Activated T-helper 17 cell treated with anti-CD3 and anti-CD28 coated beads, Interleukin-2, amount 50 U/mL, for 72 hours (primary cell): Measurements from ENCODE around the gene RPL18. TPM values are rescaled to one million over a fixed set of nuclear protein-coding genes. Genes with fewer than 3 reads are reported as not detected.
A peak's percentile ranks its signal among the peaks of the same experiment; 100 is the strongest.

Source experiments
- ATAC-seq: fragments of 150-1000 bp; cut with Tn5 transposase; replicated peaks from 2 replicates; pipeline ENCODE4 v1.10.0; 2021; ENCODE audit warnings: mild to moderate bottlenecking, moderate library complexity
- H3K27ac Mint-ChIP-seq: one replicate; pipeline ENCODE4 v1.8.0; 2022; ENCODE audit warnings: mixed read lengths
- H3K27me3 Mint-ChIP-seq: one replicate; pipeline ENCODE4 v1.8.0; 2022; ENCODE audit warnings: mixed read lengths
- H3K36me3 Mint-ChIP-seq: one replicate; pipeline ENCODE4 v1.8.0; 2022; ENCODE audit warnings: low read depth, mild to moderate bottlenecking, mixed read lengths
- H3K4me1 Mint-ChIP-seq: one replicate; pipeline ENCODE4 v1.8.0; 2022; ENCODE audit warnings: mixed read lengths
- H3K4me3 Mint-ChIP-seq: one replicate; pipeline ENCODE4 v1.8.0; 2022; ENCODE audit warnings: mild to moderate bottlenecking, mixed read lengths
- H3K9me3 Mint-ChIP-seq: one replicate; pipeline ENCODE4 v1.8.0; 2022; ENCODE audit warnings: mixed read lengths
- total RNA-seq, 2 donors: library from RNA; stranded (reverse); gene quantifications; one replicate each; pipeline ENCODE4 v1.2.3, GENCODE V29; 2022

RPL18 gene
- total RNA-seq, 2 donors from 2014 or later: 1,785 to 2,369 TPM

- no peak for ATAC-seq
- H3K4me3 Mint-ChIP-seq: no peak overlapping the region
- H3K9me3 Mint-ChIP-seq: no peaks in the 10 kb centered on the region
- H3K27me3 Mint-ChIP-seq: no peaks in the 10 kb centered on the region
- peaks cover 13% of the 10 kb centered on the region for H3K4me1 Mint-ChIP-seq
- peak overlapping the region; percentile 41 for H3K27ac Mint-ChIP-seq
- H3K36me3 Mint-ChIP-seq: no peaks in the 10 kb centered on the region
These were observed 32.1 kb upstream of the RPL18 start for GRCh38 chr19:48650974-48651682.

DNA sequence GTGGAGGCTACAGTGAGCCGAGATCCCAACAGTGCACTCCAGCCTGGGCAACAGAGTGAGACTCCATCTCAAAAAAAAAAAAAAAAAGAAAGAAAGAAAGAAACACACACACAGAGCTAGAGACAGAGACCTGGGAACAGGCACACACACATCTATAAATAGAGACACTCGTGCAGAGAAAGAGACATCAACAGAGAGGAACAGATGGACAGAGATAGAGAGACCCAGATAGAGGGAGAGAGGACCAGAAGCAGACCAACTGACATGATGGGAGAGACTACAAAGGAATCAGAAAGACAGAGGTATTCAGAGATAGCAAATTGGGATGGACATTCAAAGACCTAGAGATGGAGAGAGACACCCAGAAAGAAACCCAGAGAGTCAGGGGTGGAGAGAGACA, 29.2 kb upstream of the RPL18 start:
- H3K4me3 Mint-ChIP-seq: peak overlapping the region; percentile 22
- H3K27ac Mint-ChIP-seq: peak overlapping the region; percentile 24
- no peaks in the 10 kb centered on the region for H3K9me3 Mint-ChIP-seq
- H3K4me1 Mint-ChIP-seq: peaks cover 25% of the 10 kb centered on the region
- no peak for ATAC-seq
- H3K36me3 Mint-ChIP-seq: no peaks in the 10 kb centered on the region
- no peaks in the 10 kb centered on the region for H3K27me3 Mint-ChIP-seq

GRCh38 chr19:48646722-48647216, 27.8 kb upstream of the RPL18 start:
- Mint-ChIP-seq H3K4me1 (peaks cover 25% of the 10 kb centered on the region), H3K27me3 (no peaks in the 10 kb centered on the region), H3K4me3 (peak overlapping the region; percentile 93), H3K36me3 (no peaks in the 10 kb centered on the region), H3K9me3 (no peaks in the 10 kb centered on the region), H3K27ac (peak overlapping the region; percentile 92)
- no peak for ATAC-seq

- H3K4me1 Mint-ChIP-seq: peaks cover 25% of the 10 kb centered on the region
- H3K36me3 Mint-ChIP-seq: no peaks in the 10 kb centered on the region
- ATAC-seq: peak; percentile 90
- H3K27ac Mint-ChIP-seq: peak within 1 kb of the TSS; percentile 92
- peak within 1 kb of the TSS; percentile 93 for H3K4me3 Mint-ChIP-seq
- H3K9me3 Mint-ChIP-seq: no peaks in the 10 kb centered on the region
- H3K27me3 Mint-ChIP-seq: no peaks in the 10 kb centered on the region
These were observed 27.2 kb upstream of the RPL18 start, which contains the start of gene CA11 for GRCh38 chr19:48646001-48646721. CA11 (minus strand) TSS chr19:48646187; CDS start chr19:48645632, 555 bp downstream.

- peak overlapping the region; percentile 93 for H3K4me3 Mint-ChIP-seq
- no peak for ATAC-seq
- H3K36me3 Mint-ChIP-seq: no peaks in the 10 kb centered on the region
- H3K27me3 Mint-ChIP-seq: no peaks in the 10 kb centered on the region
- no peaks in the 10 kb centered on the region for H3K9me3 Mint-ChIP-seq
- peak overlapping the region; percentile 92 for H3K27ac Mint-ChIP-seq
- peaks cover 25% of the 10 kb centered on the region for H3K4me1 Mint-ChIP-seq
These were observed 26.6 kb upstream of the RPL18 start for GRCh38 chr19:48645620-48646000.

GRCh38 chr19:48644839-48645619, 26.1 kb upstream of the RPL18 start:
- Mint-ChIP-seq H3K4me1 (peaks cover 25% of the 10 kb centered on the region), H3K4me3 (peak overlapping the region; percentile 93), H3K9me3 (no peaks in the 10 kb centered on the region), H3K27ac (peak overlapping the region; percentile 92), H3K36me3 (no peaks in the 10 kb centered on the region), H3K27me3 (no peaks in the 10 kb centered on the region)
- ATAC-seq: peak; percentile 52

- Mint-ChIP-seq H3K4me3 (peak overlapping the region; percentile 93), H3K36me3 (no peaks in the 10 kb centered on the region), H3K4me1 (peaks cover 29% of the 10 kb centered on the region), H3K27me3 (no peaks in the 10 kb centered on the region), H3K9me3 (no peaks in the 10 kb centered on the region), H3K27ac (no peak overlapping the region)
- no peak for ATAC-seq
These were observed 25.4 kb upstream of the RPL18 start for GRCh38 chr19:48644355-48644754.

GRCh38 chr19:48642862-48643261, 23.9 kb upstream of the RPL18 start:
- no peak for ATAC-seq
- Mint-ChIP-seq H3K9me3 (no peaks in the 10 kb centered on the region), H3K27ac (no peak overlapping the region), H3K4me1 (peaks cover 33% of the 10 kb centered on the region), H3K27me3 (no peaks in the 10 kb centered on the region), H3K4me3 (no peak overlapping the region), H3K36me3 (peaks cover 1% of the 10 kb centered on the region)

GRCh38 chr19:48641850-48642249, 22.9 kb upstream of the RPL18 start:
- Mint-ChIP-seq H3K4me3 (no peak overlapping the region), H3K36me3 (peaks cover 6% of the 10 kb centered on the region), H3K27me3 (no peaks in the 10 kb centered on the region), H3K4me1 (peaks cover 35% of the 10 kb centered on the region), H3K27ac (no peak overlapping the region), H3K9me3 (peaks cover 4% of the 10 kb centered on the region)
- no peak for ATAC-seq

DNA sequence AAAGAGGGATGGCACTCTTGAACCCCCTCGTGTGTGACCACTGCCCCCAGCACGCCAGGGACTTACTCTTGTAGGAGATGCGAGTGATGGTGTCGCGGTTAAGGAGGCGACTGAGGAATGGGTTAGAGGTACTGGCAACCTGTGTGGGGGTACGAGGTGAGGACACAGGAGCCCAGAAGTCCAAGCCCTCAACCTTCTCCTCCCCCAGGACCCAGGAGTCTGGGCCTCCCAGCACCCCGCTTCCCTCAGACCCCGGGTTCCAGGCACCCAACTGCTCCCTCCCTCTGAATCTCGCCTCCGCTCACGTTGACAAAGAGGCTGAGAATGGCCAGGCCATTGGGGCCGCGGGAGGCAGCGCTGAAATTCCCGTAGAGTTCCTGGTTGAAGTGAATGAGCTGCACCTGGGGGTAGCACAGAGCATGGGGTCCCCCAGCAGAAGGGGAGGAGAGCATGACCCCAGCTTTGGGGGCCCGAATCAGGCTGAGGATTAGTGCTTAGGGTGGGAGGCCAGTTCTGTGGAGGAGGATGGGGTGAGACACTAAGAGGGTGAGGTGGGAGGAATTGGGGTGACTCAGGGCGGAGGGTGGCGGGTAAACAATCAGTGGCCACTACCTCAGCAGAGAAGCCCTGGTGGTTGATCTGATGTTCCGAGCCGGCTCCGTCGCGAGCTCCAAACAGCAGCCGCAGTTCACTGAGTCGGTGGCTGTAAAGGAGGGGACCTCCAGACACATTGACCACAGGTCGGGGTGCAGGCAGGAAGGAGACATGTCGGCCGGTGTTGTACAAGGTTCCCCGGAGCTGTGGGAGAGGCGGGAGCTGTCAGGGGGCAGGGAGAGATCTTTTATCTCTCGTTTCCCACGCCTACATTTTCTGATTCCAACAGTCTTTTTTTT, 20.8 kb upstream of the RPL18 start:
- H3K27me3 Mint-ChIP-seq: no peaks in the 10 kb centered on the region
- H3K9me3 Mint-ChIP-seq: peaks cover 4% of the 10 kb centered on the region
- no peak for ATAC-seq
- peak overlapping the region; percentile 96 for H3K4me3 Mint-ChIP-seq
- peaks cover 28% of the 10 kb centered on the region for H3K4me1 Mint-ChIP-seq
- peaks cover 6% of the 10 kb centered on the region for H3K36me3 Mint-ChIP-seq
- H3K27ac Mint-ChIP-seq: peak overlapping the region; percentile 99

- H3K27me3 Mint-ChIP-seq: no peaks in the 10 kb centered on the region
- peaks cover 4% of the 10 kb centered on the region for H3K9me3 Mint-ChIP-seq
These were observed 19.9 kb upstream of the RPL18 start for GRCh38 chr19:48638831-48639381.

GRCh38 chr19:48637948-48638830, 19.2 kb upstream of the RPL18 start:
- peak overlapping the region; percentile 99 for H3K27ac Mint-ChIP-seq
- H3K4me1 Mint-ChIP-seq: peaks cover 35% of the 10 kb centered on the region
- H3K4me3 Mint-ChIP-seq: peak overlapping the region; percentile 96
- peaks cover 4% of the 10 kb centered on the region for H3K9me3 Mint-ChIP-seq
- peaks cover 6% of the 10 kb centered on the region for H3K36me3 Mint-ChIP-seq
- peak; percentile 32 for ATAC-seq
- no peaks in the 10 kb centered on the region for H3K27me3 Mint-ChIP-seq

More at GRCh38 chr19:48638831-48639381, 19.9 kb upstream of the RPL18 start:
- Mint-ChIP-seq H3K4me1 (peaks cover 35% of the 10 kb centered on the region), H3K4me3 (peak overlapping the region; percentile 96), H3K27ac (peak overlapping the region; percentile 99), H3K36me3 (peaks cover 6% of the 10 kb centered on the region)
- ATAC-seq: no peak
